ENCODE data around the gene KCNQ2. TPM values are rescaled to one million over a fixed set of nuclear protein-coding genes. Genes with fewer than 3 reads are reported as not detected.

KCNQ2 gene
- total RNA-seq, 1 experiment from 2014 or later: not detected

GRCh38 chr20:63369024-63369530 lies 103.4 kb downstream of the KCNQ2 start:
- DNase-seq: no peak
- Histone ChIP-seq H3K4me1 (ENCODE audit: low read length) (no peaks in the 10 kb centered on the region), H3K27me3 (ENCODE audit: low read length) (no peaks in the 10 kb centered on the region), H4K20me1 (ENCODE audit: insufficient read depth, low read depth, low read length) (no peaks in the 10 kb centered on the region), H3K9me3 (ENCODE audit: low read length) (no peaks in the 10 kb centered on the region), H3K9me2 (replicated peaks; ENCODE audit: insufficient read depth, low read length) (no peaks in the 10 kb centered on the region), H3K79me2 (ENCODE audit: low read length) (no peaks in the 10 kb centered on the region), H3K9ac (ENCODE audit: low read length) (no peak overlapping the region), H3K27ac (ENCODE audit: low read length) (no peak overlapping the region), H3K4me3 (ENCODE audit: low read length) (no peak overlapping the region), H3K36me3 (ENCODE audit: insufficient read depth, low read length) (no peaks in the 10 kb centered on the region), H3K4me2 (ENCODE audit: low read depth, low read length, poor library complexity, severe bottlenecking) (no peak overlapping the region), H2AFZ (ENCODE audit: low read length) (no peak overlapping the region)

- Histone ChIP-seq H3K36me3 (ENCODE audit: insufficient read depth, low read length) (no peaks in the 10 kb centered on the region), H3K4me2 (ENCODE audit: low read depth, low read length, poor library complexity, severe bottlenecking) (no peak overlapping the region), H3K79me2 (ENCODE audit: low read length) (no peaks in the 10 kb centered on the region), H3K9me3 (ENCODE audit: low read length) (no peaks in the 10 kb centered on the region), H3K27me3 (ENCODE audit: low read length) (no peaks in the 10 kb centered on the region), H3K4me1 (ENCODE audit: low read length) (no peaks in the 10 kb centered on the region), H3K9ac (ENCODE audit: low read length) (no peak overlapping the region), H4K20me1 (ENCODE audit: insufficient read depth, low read depth, low read length) (no peaks in the 10 kb centered on the region), H3K27ac (ENCODE audit: low read length) (no peak overlapping the region), H3K9me2 (replicated peaks; ENCODE audit: insufficient read depth, low read length) (no peaks in the 10 kb centered on the region), H3K4me3 (ENCODE audit: low read length) (no peak overlapping the region), H2AFZ (ENCODE audit: low read length) (no peak overlapping the region)
- no peak for DNase-seq
Observed at GRCh38 chr20:63368151-63368550, 104.3 kb downstream of the KCNQ2 start.

- Histone ChIP-seq H3K36me3 (ENCODE audit: insufficient read depth, low read length) (no peaks in the 10 kb centered on the region), H2AFZ (ENCODE audit: low read length) (no peak overlapping the region), H3K27me3 (ENCODE audit: low read length) (no peaks in the 10 kb centered on the region)
Observed at GRCh38 chr20:63367446-63368055, 104.9 kb downstream of the KCNQ2 start.

GRCh38 chr20:63366390-63367365 lies 105.8 kb downstream of the KCNQ2 start:
- no peak overlapping the region for H3K4me2 ChIP-seq (ENCODE audit: low read depth, low read length, poor library complexity, severe bottlenecking)
- no peak overlapping the region for H3K4me3 ChIP-seq (ENCODE audit: low read length)
- no peak for DNase-seq
- H3K27ac ChIP-seq (ENCODE audit: low read length): no peak overlapping the region
- no peaks in the 10 kb centered on the region for H4K20me1 ChIP-seq (ENCODE audit: insufficient read depth, low read depth, low read length)
- no peaks in the 10 kb centered on the region for H3K36me3 ChIP-seq (ENCODE audit: insufficient read depth, low read length)
- H3K9me2 ChIP-seq (replicated peaks; ENCODE audit: insufficient read depth, low read length): no peaks in the 10 kb centered on the region
- no peak overlapping the region for H3K9ac ChIP-seq (ENCODE audit: low read length)
- H2AFZ ChIP-seq (ENCODE audit: low read length): no peak overlapping the region
- H3K9me3 ChIP-seq (ENCODE audit: low read length): no peaks in the 10 kb centered on the region
- H3K27me3 ChIP-seq (ENCODE audit: low read length): no peaks in the 10 kb centered on the region
- H3K4me1 ChIP-seq (ENCODE audit: low read length): no peaks in the 10 kb centered on the region
- H3K79me2 ChIP-seq (ENCODE audit: low read length): no peaks in the 10 kb centered on the region

More at GRCh38 chr20:63367446-63368055, 104.9 kb downstream of the KCNQ2 start:
- no peaks in the 10 kb centered on the region for H3K9me2 ChIP-seq (replicated peaks; ENCODE audit: insufficient read depth, low read length)
- no peak for DNase-seq
- H3K4me2 ChIP-seq (ENCODE audit: low read depth, low read length, poor library complexity, severe bottlenecking): no peak overlapping the region
- H3K4me3 ChIP-seq (ENCODE audit: low read length): no peak overlapping the region
- H3K79me2 ChIP-seq (ENCODE audit: low read length): no peaks in the 10 kb centered on the region
- H3K27ac ChIP-seq (ENCODE audit: low read length): no peak overlapping the region
- no peaks in the 10 kb centered on the region for H3K4me1 ChIP-seq (ENCODE audit: low read length)
- H4K20me1 ChIP-seq (ENCODE audit: insufficient read depth, low read depth, low read length): no peaks in the 10 kb centered on the region
- no peak overlapping the region for H3K9ac ChIP-seq (ENCODE audit: low read length)
- H3K9me3 ChIP-seq (ENCODE audit: low read length): no peaks in the 10 kb centered on the region

GRCh38 chr20:63365601-63366389 lies 106.7 kb downstream of the KCNQ2 start:
- no peak overlapping the region for H2AFZ ChIP-seq (ENCODE audit: low read length)
- H3K4me1 ChIP-seq (ENCODE audit: low read length): no peaks in the 10 kb centered on the region
- no peaks in the 10 kb centered on the region for H3K9me3 ChIP-seq (ENCODE audit: low read length)
- no peaks in the 10 kb centered on the region for H3K79me2 ChIP-seq (ENCODE audit: low read length)
- no peaks in the 10 kb centered on the region for H3K9me2 ChIP-seq (replicated peaks; ENCODE audit: insufficient read depth, low read length)
- H3K4me2 ChIP-seq (ENCODE audit: low read depth, low read length, poor library complexity, severe bottlenecking): no peak overlapping the region
- no peak overlapping the region for H3K27ac ChIP-seq (ENCODE audit: low read length)
- H3K4me3 ChIP-seq (ENCODE audit: low read length): no peak overlapping the region
- DNase-seq: no peak
- H3K36me3 ChIP-seq (ENCODE audit: insufficient read depth, low read length): no peaks in the 10 kb centered on the region
- H3K9ac ChIP-seq (ENCODE audit: low read length): no peak overlapping the region
- H3K27me3 ChIP-seq (ENCODE audit: low read length): no peaks in the 10 kb centered on the region
- H4K20me1 ChIP-seq (ENCODE audit: insufficient read depth, low read depth, low read length): no peaks in the 10 kb centered on the region

- no peak overlapping the region for H3K4me2 ChIP-seq (ENCODE audit: low read depth, low read length, poor library complexity, severe bottlenecking)
- no peaks in the 10 kb centered on the region for H3K9me2 ChIP-seq (replicated peaks; ENCODE audit: insufficient read depth, low read length)
- no peak overlapping the region for H2AFZ ChIP-seq (ENCODE audit: low read length)
- H3K27me3 ChIP-seq (ENCODE audit: low read length): no peaks in the 10 kb centered on the region
- no peaks in the 10 kb centered on the region for H3K36me3 ChIP-seq (ENCODE audit: insufficient read depth, low read length)
- no peaks in the 10 kb centered on the region for H3K9me3 ChIP-seq (ENCODE audit: low read length)
- no peak overlapping the region for H3K27ac ChIP-seq (ENCODE audit: low read length)
- no peak overlapping the region for H3K4me3 ChIP-seq (ENCODE audit: low read length)
- no peak overlapping the region for H3K9ac ChIP-seq (ENCODE audit: low read length)
- no peaks in the 10 kb centered on the region for H3K4me1 ChIP-seq (ENCODE audit: low read length)
- DNase-seq: no peak
- no peaks in the 10 kb centered on the region for H3K79me2 ChIP-seq (ENCODE audit: low read length)
- H4K20me1 ChIP-seq (ENCODE audit: insufficient read depth, low read depth, low read length): no peaks in the 10 kb centered on the region
Observed at GRCh38 chr20:63364801-63365585, 107.5 kb downstream of the KCNQ2 start.

GRCh38 chr20:63363981-63364561 lies 108.4 kb downstream of the KCNQ2 start:
- Histone ChIP-seq H3K4me1 (ENCODE audit: low read length) (no peaks in the 10 kb centered on the region), H3K4me2 (ENCODE audit: low read depth, low read length, poor library complexity, severe bottlenecking) (no peak overlapping the region), H3K9me2 (replicated peaks; ENCODE audit: insufficient read depth, low read length) (no peaks in the 10 kb centered on the region), H3K27me3 (ENCODE audit: low read length) (no peaks in the 10 kb centered on the region), H3K27ac (ENCODE audit: low read length) (no peak overlapping the region), H2AFZ (ENCODE audit: low read length) (no peak overlapping the region), H3K9ac (ENCODE audit: low read length) (no peak overlapping the region), H3K79me2 (ENCODE audit: low read length) (no peaks in the 10 kb centered on the region), H4K20me1 (ENCODE audit: insufficient read depth, low read depth, low read length) (no peaks in the 10 kb centered on the region), H3K36me3 (ENCODE audit: insufficient read depth, low read length) (no peaks in the 10 kb centered on the region), H3K4me3 (ENCODE audit: low read length) (no peak overlapping the region), H3K9me3 (ENCODE audit: low read length) (no peaks in the 10 kb centered on the region)
- no peak for DNase-seq

All from Karpas-422 (cell line).